ENCODE data around the gene ARFIP1. TPM values are rescaled to one million over a fixed set of nuclear protein-coding genes. Genes with fewer than 3 reads are reported as not detected.

The ARFIP1 gene
- polyA plus RNA-seq, 1 experiment, result 11.5 TPM

DNA sequence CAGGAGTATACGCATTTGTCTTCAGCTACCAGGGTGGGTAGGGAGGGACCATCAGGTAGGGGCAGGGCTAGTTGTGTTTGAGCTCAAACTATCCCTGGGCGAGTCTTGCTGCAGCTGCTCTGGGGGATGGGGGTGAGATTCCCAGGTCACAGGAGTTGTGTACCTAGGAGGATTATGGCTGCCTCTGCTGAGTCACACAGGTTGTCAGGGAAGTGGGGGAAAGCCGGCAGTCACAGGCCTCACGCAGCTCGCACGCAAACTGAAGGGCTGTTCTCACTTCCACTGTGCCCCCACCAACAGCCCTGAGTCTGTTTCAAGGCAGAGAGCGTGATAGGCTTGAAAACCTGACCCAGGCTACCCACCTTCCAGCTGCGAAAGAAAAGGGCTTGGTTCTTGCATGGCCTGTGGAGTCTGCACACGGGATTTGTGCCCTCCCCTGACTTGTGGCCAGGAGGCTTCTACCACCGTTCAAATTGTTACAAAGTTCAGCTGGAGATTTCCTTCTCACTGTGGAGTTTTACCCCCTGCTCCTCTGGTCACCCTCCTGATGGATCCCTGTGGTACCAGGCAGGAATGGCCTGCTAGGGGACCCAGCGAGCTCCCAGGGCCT is 63.8 kb downstream of the ARFIP1 start:
- ChIA-PET POLR2A (no interaction called here), CTCF (interaction anchor here (1.1 to 3.1 kb wide), 3 partner anchors 240 to 283 kb away, joined by 4 to 15 read pairs (median 4); no protein-coding TSS in a partner anchor)
- no peak overlapping the region for H3K4me3 ChIP-seq (ENCODE audit: low read depth, low read length)
- DNase-seq (ENCODE audit: low read depth), result no peak
- H3K36me3 ChIP-seq (ENCODE audit: control insufficient read depth, insufficient read depth, low read length), result peaks cover 2% of the 10 kb centered on the region; the same call in 1 of the 2 replicates
- no peak for TF ChIP-seq CTCF (IDR thresholded peaks at IDR 0.05; ENCODE audit: insufficient read depth, low read depth, low read length)
- H3K27me3 ChIP-seq (ENCODE audit: control insufficient read depth, insufficient read depth, low read length), result no peaks in the 10 kb centered on the region

GRCh38 chr4:152847376-152847775 is 67.6 kb downstream of the ARFIP1 start:
- CTCF ChIA-PET, result interaction anchor here (1.0 to 5.0 kb wide), 9 partner anchors 64 to 286 kb away, joined by 3 to 72 read pairs (median 4); no protein-coding TSS in a partner anchor
- H3K4me3 ChIP-seq (ENCODE audit: low read depth, low read length), result no peak overlapping the region
- no peak for DNase-seq (ENCODE audit: low read depth)
- H3K36me3 ChIP-seq (ENCODE audit: control insufficient read depth, insufficient read depth, low read length), result peaks cover 2% of the 10 kb centered on the region; the same call in 1 of the 2 replicates
- H3K27me3 ChIP-seq (ENCODE audit: control insufficient read depth, insufficient read depth, low read length), result no peaks in the 10 kb centered on the region
- POLR2A ChIA-PET, result no interaction called here
- no peak for TF ChIP-seq CTCF (IDR thresholded peaks at IDR 0.05; ENCODE audit: insufficient read depth, low read depth, low read length)

GRCh38 chr4:152848508-152848907 is 68.8 kb downstream of the ARFIP1 start:
- ChIA-PET POLR2A (no interaction called here), CTCF (interaction anchor here (1.3 to 5.0 kb wide), 5 partner anchors 122 to 286 kb away, joined by 3 to 72 read pairs (median 11); no protein-coding TSS in a partner anchor)
- H3K4me3 ChIP-seq (ENCODE audit: low read depth, low read length), result no peak overlapping the region
- H3K36me3 ChIP-seq (ENCODE audit: control insufficient read depth, insufficient read depth, low read length), result peaks cover 2% of the 10 kb centered on the region; the same call in 1 of the 2 replicates
- DNase-seq (ENCODE audit: low read depth), result no peak
- H3K27me3 ChIP-seq (ENCODE audit: control insufficient read depth, insufficient read depth, low read length), result no peaks in the 10 kb centered on the region
- no peak for TF ChIP-seq CTCF (IDR thresholded peaks at IDR 0.05; ENCODE audit: insufficient read depth, low read depth, low read length)

GRCh38 chr4:152849350-152849749 is 69.6 kb downstream of the ARFIP1 start:
- no peak for DNase-seq (ENCODE audit: low read depth)
- no peak for TF ChIP-seq CTCF (IDR thresholded peaks at IDR 0.05; ENCODE audit: insufficient read depth, low read depth, low read length)
- H3K36me3 ChIP-seq (ENCODE audit: control insufficient read depth, insufficient read depth, low read length), result no peaks in the 10 kb centered on the region
- CTCF ChIA-PET, result interaction anchor here (1.3 to 5.0 kb wide), 3 partner anchors 235 to 285 kb away, joined by 3 to 72 read pairs (median 51); no protein-coding TSS in a partner anchor
- no peak overlapping the region for H3K4me3 ChIP-seq (ENCODE audit: low read depth, low read length)
- POLR2A ChIA-PET, result no interaction called here
- H3K27me3 ChIP-seq (ENCODE audit: control insufficient read depth, insufficient read depth, low read length), result no peaks in the 10 kb centered on the region

DNA sequence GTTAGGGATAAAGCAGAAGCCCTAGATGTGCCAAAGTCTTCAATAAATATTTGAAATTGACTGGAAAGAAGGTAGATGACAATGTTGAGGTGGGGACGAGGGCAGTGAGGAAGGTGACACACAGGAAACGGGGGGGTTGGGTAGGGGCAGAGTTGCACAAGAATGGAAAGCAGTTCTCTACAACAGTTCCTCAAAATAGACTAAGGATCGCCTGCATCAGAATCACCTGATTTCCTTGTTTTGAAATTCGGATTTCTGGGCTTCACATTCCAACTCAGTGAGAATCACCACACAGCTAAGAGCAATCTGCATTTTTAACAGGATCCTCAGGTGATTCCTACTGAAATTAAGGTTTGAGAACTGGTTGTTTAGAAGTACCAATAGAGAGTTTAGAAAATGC is 70.6 kb downstream of the ARFIP1 start:
- Histone ChIP-seq H3K27me3 (ENCODE audit: control insufficient read depth, insufficient read depth, low read length) (no peaks in the 10 kb centered on the region), H3K36me3 (ENCODE audit: control insufficient read depth, insufficient read depth, low read length) (no peaks in the 10 kb centered on the region), H3K4me3 (ENCODE audit: low read depth, low read length) (no peak overlapping the region)
- ChIA-PET POLR2A (no interaction called here), CTCF (interaction anchor here (3.7 to 5.0 kb wide), 2 partner anchors 234 to 276 kb away, joined by 27 to 51 read pairs; no protein-coding TSS in a partner anchor)
- no peak for DNase-seq (ENCODE audit: low read depth)
- TF ChIP-seq CTCF (IDR thresholded peaks at IDR 0.05; ENCODE audit: insufficient read depth, low read depth, low read length), result no peak

Data from BJ (cell line).